K562 (cell line): ENCODE data around the gene FXYD4. TPM values are rescaled to one million over a fixed set of nuclear protein-coding genes. Genes with fewer than 3 reads are reported as not detected.

Experiments
- ARID3A ChIP-seq: IDR thresholded peaks from 2 replicates; pipeline ENCODE4 v1.6.1; 2012; ENCODE audit warnings: low read depth, low read length, improper control_type of control experiment, borderline replicate concordance
- EP400 ChIP-seq: fragments of 450-650 bp; IDR thresholded peaks from 2 replicates; pipeline ENCODE4 v1.6.1; 2017; ENCODE audit warnings: antibody characterized with exemption, mild to moderate bottlenecking, moderate library complexity
- ETS2 ChIP-seq: IDR thresholded peaks from 2 replicates; pipeline ENCODE4 v1.6.1; 2016; ENCODE audit warnings: borderline replicate concordance, missing genetic modification characterization, mild to moderate bottlenecking, moderate library complexity, missing compliant biosample characterization; ENCODE audit not compliant: poor library complexity, severe bottlenecking
- FIP1L1 ChIP-seq: fragments of 200-400 bp; formaldehyde crosslinking; IDR thresholded peaks from 2 replicates; pipeline ENCODE4 v1.6.1; 2018; ENCODE audit warnings: mild to moderate bottlenecking, low read depth, low read length; ENCODE audit not compliant: poor library complexity, severe bottlenecking
- GTF2F1 ChIP-seq: IDR thresholded peaks from 2 replicates; pipeline ENCODE4 v1.6.1; 2011; ENCODE audit warnings: low read depth, low read length, improper control_type of control experiment
- HDAC2 ChIP-seq: fragments of 450-650 bp; IDR thresholded peaks from 2 replicates; pipeline ENCODE4 v1.6.1; 2016; ENCODE audit warnings: mild to moderate bottlenecking
- L3MBTL2 ChIP-seq: fragments of 450-650 bp; IDR thresholded peaks from 2 replicates; pipeline ENCODE4 v1.6.1; 2016; ENCODE audit warnings: mild to moderate bottlenecking, moderate library complexity
- PHTF2 ChIP-seq: fragments of 250-450 bp; sonication (Bioruptor Pico); IDR thresholded peaks from 2 replicates; pipeline ENCODE4 v1.5.0; 2021; ENCODE audit warnings: mild to moderate bottlenecking
- RBM25 ChIP-seq: fragments of 200-400 bp; formaldehyde crosslinking; IDR thresholded peaks from 2 replicates; pipeline ENCODE4 v1.6.1; 2018; ENCODE audit warnings: low read length, low read depth, moderate library complexity; ENCODE audit not compliant: severe bottlenecking
- RHOXF2B ChIP-seq: fragments of 250-450 bp; sonication (Bioruptor Pico); conservative IDR thresholded peaks from 2 replicates; pipeline ENCODE4 v1.5.1; 2021
- SP2 ChIP-seq: IDR thresholded peaks from 2 replicates; pipeline ENCODE4 v1.6.1; 2011; ENCODE audit warnings: mild to moderate bottlenecking, low read depth, low read length, moderate library complexity; ENCODE audit not compliant: poor library complexity, severe bottlenecking; ENCODE audit errors: extremely low read depth
- TAF15 ChIP-seq: fragments of 200-400 bp; formaldehyde crosslinking; IDR thresholded peaks from 2 replicates; pipeline ENCODE4 v1.6.1; 2017; ENCODE audit warnings: mild to moderate bottlenecking, low read depth, low read length, moderate library complexity
- TEAD1 ChIP-seq, 2 experiments: fragments of 450-650 bp in 1 of 2; sonication (generic) in 1 of 2; formaldehyde crosslinking; IDR thresholded peaks; 2 replicates each; pipeline versions ENCODE4 v1.4.0 to v1.8.0; 2020 to 2022; ENCODE audit warnings: mild to moderate bottlenecking in 2 of 2, missing genetic modification reagents in 1 of 2
- USF2 ChIP-seq: sonication (generic); formaldehyde crosslinking; IDR thresholded peaks from 2 replicates; pipeline ENCODE4 v1.5.0; 2020; ENCODE audit warnings: missing genetic modification reagents
- ZFP30 ChIP-seq: fragments of 250-450 bp; sonication (Bioruptor Pico); IDR thresholded peaks from 2 replicates; pipeline ENCODE4 v1.8.0; 2022; ENCODE audit warnings: moderate library complexity, mild to moderate bottlenecking, inconsistent platforms, borderline replicate concordance
- polyA plus RNA-seq, 8 experiments: library from polyadenylated mRNA; depleted of rRNA in 4 of 8; stranded (reverse) in 5 of 8; unstranded in 3 of 8; fragments of >200 nt; fragmentation: Nextera tagmentation in 2 of 8; fragmentation: Illumina TruSeq in 1 of 8; extraction: Ambion mirVana in 2 of 8; extraction: Trizol in 1 of 8; gene quantifications; 2 replicates each; pipeline versions ENCODE4 v1.2.1 to v1.2.3, GENCODE V29; 2011 to 2014; ENCODE audit warnings: inconsistent platforms in 1 of 8, missing spikeins in 1 of 8
- total RNA-seq, 7 experiments: library from RNA; depleted of rRNA in 6 of 7; stranded (reverse); fragments of >200 nt in 6 of 7; fragmentation: Illumina TruSeq in 2 of 7; extraction: Trizol in 2 of 7; gene quantifications; 2 replicates each; pipeline versions ENCODE4 v1.2.1 to v1.2.3, GENCODE V29; 2011 to 2021; ENCODE audit warnings: low replicate concordance in 1 of 7
- TF ChIP-seq, protein P1 (sequence below): fragments of 450-650 bp; IDR thresholded peaks from 2 replicates; pipeline ENCODE4 v1.6.1; 2017; ENCODE audit warnings: antibody characterized with exemption, mild to moderate bottlenecking
- TF ChIP-seq, protein P2 (sequence below): fragments of 250-450 bp; sonication (Bioruptor Pico); IDR thresholded peaks from 2 replicates; pipeline ENCODE4 v1.5.0; 2020; ENCODE audit warnings: mild to moderate bottlenecking, borderline replicate concordance

The FXYD4 gene
- total and polyA plus RNA-seq, 9 of the 15 experiments (the other 6 are each of a cell fraction or from before 2014, with no cell fraction given), result not detected

DNA sequence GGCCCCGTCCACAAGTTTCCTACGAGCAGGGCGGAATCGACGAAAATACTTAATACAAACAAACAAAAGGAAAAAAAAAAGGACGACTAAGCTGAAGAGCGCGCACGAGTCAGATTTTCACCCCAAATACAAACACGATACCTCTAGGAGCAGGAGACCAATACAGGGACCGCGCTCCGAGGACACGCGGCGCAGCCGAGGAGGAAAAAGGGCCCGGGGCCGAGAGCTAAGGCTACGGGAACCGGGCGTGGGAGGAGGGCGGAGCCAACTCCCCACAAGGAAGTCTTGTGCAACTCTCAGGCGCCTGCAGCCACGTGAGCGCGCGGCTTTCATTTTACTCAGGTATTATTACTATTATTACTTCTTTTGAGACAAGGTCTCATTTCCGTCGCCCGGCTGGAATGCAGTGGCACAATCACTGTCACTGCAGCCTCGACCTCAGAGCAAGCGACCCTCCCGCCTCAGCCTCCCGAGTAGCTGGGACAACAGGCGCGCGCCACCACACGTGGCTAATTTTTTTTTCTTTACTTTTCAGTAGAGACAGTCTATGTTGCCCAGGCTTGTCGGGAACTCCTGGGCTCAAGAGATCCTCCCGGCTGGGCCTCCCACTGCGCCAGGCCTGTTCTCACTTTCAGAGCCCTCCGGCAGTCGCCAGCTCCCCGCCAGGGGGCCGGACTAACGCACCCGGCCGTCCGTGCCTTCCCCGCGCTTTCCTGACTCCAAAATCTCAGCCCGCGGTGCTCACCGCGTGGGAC lies 36.3 kb downstream of the FXYD4 start (continued):
- TF ChIP-seq USF2 (CRISPR knock-in tag) (peak; percentile 85), EP400 (no peak), RHOXF2B (CRISPR knock-in tag) (no peak), GTF2F1 (peak; percentile 87), TAF15 (no peak), TEAD1 (CRISPR knock-in tag; IDR thresholded peaks at IDR 0.05) (peak; percentile 2 to 87; a peak in 2 of 4 replicates), L3MBTL2 (peak; percentile 92), ETS2 (no peak), ARID3A (no peak), FIP1L1 (peak; percentile 50), ZFP30 (CRISPR knock-in tag) (no peak), SP2 (peak; percentile 18), RBM25 (peak; percentile 39), PHTF2 (CRISPR knock-in tag) (no peak), HDAC2 (peak; percentile 95; the same call in 1 of the 2 replicates)
- TF ChIP-seq, protein P1, sequence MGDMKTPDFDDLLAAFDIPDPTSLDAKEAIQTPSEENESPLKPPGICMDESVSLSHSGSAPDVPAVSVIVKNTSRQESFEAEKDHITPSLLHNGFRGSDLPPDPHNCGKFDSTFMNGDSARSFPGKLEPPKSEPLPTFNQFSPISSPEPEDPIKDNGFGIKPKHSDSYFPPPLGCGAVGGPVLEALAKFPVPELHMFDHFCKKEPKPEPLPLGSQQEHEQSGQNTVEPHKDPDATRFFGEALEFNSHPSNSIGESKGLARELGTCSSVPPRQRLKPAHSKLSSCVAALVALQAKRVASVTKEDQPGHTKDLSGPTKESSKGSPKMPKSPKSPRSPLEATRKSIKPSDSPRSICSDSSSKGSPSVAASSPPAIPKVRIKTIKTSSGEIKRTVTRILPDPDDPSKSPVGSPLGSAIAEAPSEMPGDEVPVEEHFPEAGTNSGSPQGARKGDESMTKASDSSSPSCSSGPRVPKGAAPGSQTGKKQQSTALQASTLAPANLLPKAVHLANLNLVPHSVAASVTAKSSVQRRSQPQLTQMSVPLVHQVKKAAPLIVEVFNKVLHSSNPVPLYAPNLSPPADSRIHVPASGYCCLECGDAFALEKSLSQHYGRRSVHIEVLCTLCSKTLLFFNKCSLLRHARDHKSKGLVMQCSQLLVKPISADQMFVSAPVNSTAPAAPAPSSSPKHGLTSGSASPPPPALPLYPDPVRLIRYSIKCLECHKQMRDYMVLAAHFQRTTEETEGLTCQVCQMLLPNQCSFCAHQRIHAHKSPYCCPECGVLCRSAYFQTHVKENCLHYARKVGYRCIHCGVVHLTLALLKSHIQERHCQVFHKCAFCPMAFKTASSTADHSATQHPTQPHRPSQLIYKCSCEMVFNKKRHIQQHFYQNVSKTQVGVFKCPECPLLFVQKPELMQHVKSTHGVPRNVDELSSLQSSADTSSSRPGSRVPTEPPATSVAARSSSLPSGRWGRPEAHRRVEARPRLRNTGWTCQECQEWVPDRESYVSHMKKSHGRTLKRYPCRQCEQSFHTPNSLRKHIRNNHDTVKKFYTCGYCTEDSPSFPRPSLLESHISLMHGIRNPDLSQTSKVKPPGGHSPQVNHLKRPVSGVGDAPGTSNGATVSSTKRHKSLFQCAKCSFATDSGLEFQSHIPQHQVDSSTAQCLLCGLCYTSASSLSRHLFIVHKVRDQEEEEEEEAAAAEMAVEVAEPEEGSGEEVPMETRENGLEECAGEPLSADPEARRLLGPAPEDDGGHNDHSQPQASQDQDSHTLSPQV, result no peak
- TF ChIP-seq, protein P2, sequence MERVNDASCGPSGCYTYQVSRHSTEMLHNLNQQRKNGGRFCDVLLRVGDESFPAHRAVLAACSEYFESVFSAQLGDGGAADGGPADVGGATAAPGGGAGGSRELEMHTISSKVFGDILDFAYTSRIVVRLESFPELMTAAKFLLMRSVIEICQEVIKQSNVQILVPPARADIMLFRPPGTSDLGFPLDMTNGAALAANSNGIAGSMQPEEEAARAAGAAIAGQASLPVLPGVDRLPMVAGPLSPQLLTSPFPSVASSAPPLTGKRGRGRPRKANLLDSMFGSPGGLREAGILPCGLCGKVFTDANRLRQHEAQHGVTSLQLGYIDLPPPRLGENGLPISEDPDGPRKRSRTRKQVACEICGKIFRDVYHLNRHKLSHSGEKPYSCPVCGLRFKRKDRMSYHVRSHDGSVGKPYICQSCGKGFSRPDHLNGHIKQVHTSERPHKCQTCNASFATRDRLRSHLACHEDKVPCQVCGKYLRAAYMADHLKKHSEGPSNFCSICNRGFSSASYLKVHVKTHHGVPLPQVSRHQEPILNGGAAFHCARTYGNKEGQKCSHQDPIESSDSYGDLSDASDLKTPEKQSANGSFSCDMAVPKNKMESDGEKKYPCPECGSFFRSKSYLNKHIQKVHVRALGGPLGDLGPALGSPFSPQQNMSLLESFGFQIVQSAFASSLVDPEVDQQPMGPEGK, result no peak
